CD14-positive monocyte (primary cell): ENCODE results near the gene CNOT10. TPM values are rescaled to one million over a fixed set of nuclear protein-coding genes. Genes with fewer than 3 reads are reported as not detected.

Source experiments
- DNase-seq, 3 donors: peaks; one replicate each; pipeline ENCODE4 v3.0.0-alpha.2; 2011 to 2022
- H2AFZ ChIP-seq: 2 replicates; pipeline ENCODE4 v1.6.0; 2012; ENCODE audit warnings: mild to moderate bottlenecking, low read depth, low read length, inconsistent platforms; ENCODE audit not compliant: insufficient read depth, poor library complexity, severe bottlenecking
- H3K27ac ChIP-seq, 2 donors: 1 replicate in 1 of 2; 2 replicates in 1 of 2; pipeline ENCODE4 v1.5.1; 2012 to 2013; ENCODE audit warnings: low read length in 2 of 2, control low read depth in 1 of 2, inconsistent platforms in 1 of 2, low read depth in 1 of 2, mild to moderate bottlenecking in 1 of 2
- H3K27me3 ChIP-seq, 2 donors: one replicate each; pipeline versions ENCODE4 v1.6.0 to v1.6.1; 2011 to 2013; ENCODE audit warnings: low read length in 2 of 2; ENCODE audit not compliant: control insufficient read depth in 2 of 2, insufficient read depth in 2 of 2
- H3K36me3 ChIP-seq, 2 donors: replicated peaks in 1 of 2; 1 replicate in 1 of 2; 2 replicates in 1 of 2; pipeline versions ENCODE4 v1.5.1 to v1.6.1; 2012 to 2013; ENCODE audit warnings: low read length in 2 of 2, control low read depth in 1 of 2, inconsistent platforms in 1 of 2, mild to moderate bottlenecking in 1 of 2; ENCODE audit not compliant: insufficient read depth in 2 of 2, control insufficient read depth in 1 of 2
- H3K4me1 ChIP-seq, 2 donors: 1 replicate in 1 of 2; 2 replicates in 1 of 2; pipeline versions ENCODE4 v1.5.1 to v1.6.1; 2012 to 2013; ENCODE audit warnings: low read length in 2 of 2, control low read depth in 1 of 2, inconsistent platforms in 1 of 2, mild to moderate bottlenecking in 1 of 2, moderate library complexity in 1 of 2; ENCODE audit not compliant: insufficient read depth in 2 of 2, control insufficient read depth in 1 of 2
- H3K4me2 ChIP-seq: replicated peaks from 2 replicates; pipeline ENCODE3; 2012; ENCODE audit warnings: low read length, moderate library complexity, mild to moderate bottlenecking; ENCODE audit not compliant: poor library complexity, severe bottlenecking; ENCODE audit errors: extremely low read depth
- H3K4me3 ChIP-seq, 3 experiments: fragments of 200-600 bp in 1 of 3; sonication (generic) in 1 of 3; replicated peaks in 1 of 3; 1 replicate in 2 of 3; 2 replicates in 1 of 3; pipeline ENCODE4 v1.5.1; 2011 to 2013; ENCODE audit warnings: low read length in 3 of 3, mild to moderate bottlenecking in 3 of 3, control low read depth in 2 of 3, low read depth in 2 of 3, inconsistent platforms in 1 of 3, moderate library complexity in 1 of 3
- H3K79me2 ChIP-seq: 2 replicates; pipeline ENCODE4 v1.6.0; 2012; ENCODE audit warnings: mild to moderate bottlenecking, control low read depth, inconsistent platforms, low read length, moderate library complexity; ENCODE audit not compliant: insufficient read depth
- H3K9ac ChIP-seq: 2 replicates; pipeline ENCODE4 v1.6.0; 2017; ENCODE audit warnings: low read length, mild to moderate bottlenecking; ENCODE audit not compliant: insufficient read depth, poor library complexity, severe bottlenecking
- H3K9me3 ChIP-seq, 2 donors: replicated peaks in 1 of 2; 1 replicate in 1 of 2; 2 replicates in 1 of 2; pipeline versions ENCODE4 v1.5.1 to v1.6.1; 2012 to 2013; ENCODE audit warnings: low read length in 2 of 2, control low read depth in 1 of 2; ENCODE audit not compliant: control insufficient read depth in 1 of 2, insufficient read depth in 1 of 2
- H4K20me1 ChIP-seq: 2 replicates; pipeline ENCODE4 v1.6.0; 2012; ENCODE audit warnings: mild to moderate bottlenecking, low read length, control low read depth, moderate library complexity; ENCODE audit not compliant: insufficient read depth
- H3K27ac Mint-ChIP-seq, 7 donors: one replicate each; pipeline ENCODE4 v1.8.0; 2020; ENCODE audit warnings: mild to moderate bottlenecking in 7 of 7, mixed read lengths in 7 of 7, moderate library complexity in 6 of 7, inconsistent platforms in 2 of 7
- H3K27me3 Mint-ChIP-seq, 3 donors: one replicate each; pipeline ENCODE4 v1.8.0; 2021 to 2022; ENCODE audit warnings: low read depth in 3 of 3, mild to moderate bottlenecking in 3 of 3, mixed read lengths in 3 of 3, moderate library complexity in 3 of 3, inconsistent platforms in 1 of 3
- H3K36me3 Mint-ChIP-seq, 2 donors: one replicate each; pipeline ENCODE4 v1.8.0; 2020; ENCODE audit warnings: mixed read lengths in 2 of 2, inconsistent platforms in 1 of 2, mild to moderate bottlenecking in 1 of 2
- H3K4me1 Mint-ChIP-seq: one replicate; pipeline ENCODE4 v1.8.0; 2020; ENCODE audit warnings: mild to moderate bottlenecking, mixed read lengths
- H3K4me3 Mint-ChIP-seq, 2 donors: one replicate each; pipeline ENCODE4 v1.8.0; 2020; ENCODE audit warnings: mild to moderate bottlenecking in 2 of 2, mixed read lengths in 2 of 2, moderate library complexity in 1 of 2
- H3K9me3 Mint-ChIP-seq, 7 donors: one replicate each; pipeline ENCODE4 v1.8.0; 2020 to 2022; ENCODE audit warnings: mixed read lengths in 7 of 7, mild to moderate bottlenecking in 6 of 7, moderate library complexity in 6 of 7, inconsistent platforms in 2 of 7
- CTCF ChIP-seq: fragments of 200-600 bp; IDR thresholded peaks from one replicate; pipeline ENCODE4 v1.8.0; 2022; ENCODE audit warnings: antibody characterized with exemption, mild to moderate bottlenecking
- WGBS: methylation state at CpG from one replicate; pipeline ENCODE4 v1.1.5; 2013; ENCODE audit warnings: missing lambda C conversion rate; ENCODE audit not compliant: insufficient coverage; 5-methylcytosine and 5-hydroxymethylcytosine counted together
- intact Hi-C, 2 donors: fragments of 100-400 bp; cut with micrococcal nuclease; formaldehyde crosslinking; loops; one replicate each; pipeline versions ENCODE4 v1.15.0 to v1.15.1; 2023
- polyA plus RNA-seq, 3 donors: library from polyadenylated mRNA; depleted of rRNA in 1 of 3; unstranded in 2 of 3; stranded (reverse) in 1 of 3; fragments of 300-500 nt in 2 of 3; fragments of >200 nt in 1 of 3; fragmentation: Illumina TruSeq in 2 of 3; gene quantifications; 1 replicate in 2 of 3; 2 replicates in 1 of 3; pipeline ENCODE4 v1.2.3, GENCODE V29; 2012 to 2021

Gene CNOT10
- polyA plus RNA-seq, 3 donors: 17.9 to 21.5 (median 19.6) TPM

DNA sequence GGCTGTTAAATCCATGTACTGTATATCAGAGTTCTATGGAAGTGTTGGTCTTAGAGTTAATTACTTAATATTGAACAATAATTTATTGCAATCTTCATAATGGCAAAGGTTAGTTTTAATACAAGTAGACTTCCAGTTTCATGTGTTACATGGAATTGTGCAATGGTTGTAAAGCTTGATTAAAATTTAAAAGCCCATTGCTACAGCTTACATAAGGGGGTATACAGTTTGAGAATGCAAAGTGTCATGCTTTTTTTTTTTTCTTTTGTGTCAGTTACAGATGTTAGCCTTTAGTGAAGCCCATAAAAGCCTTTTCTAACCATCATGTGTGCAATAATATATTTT is 22.0 kb downstream of the CNOT10 start:
- no peaks in the 10 kb centered on the region for H3K9me3 Mint-ChIP-seq
- H3K4me3 Mint-ChIP-seq: no peak overlapping the region
- Histone ChIP-seq H3K27ac (peak overlapping the region in 1 of 2 donors; percentile 49), H3K4me1 (peaks cover 8 to 17% of the 10 kb centered on the region in 2 donors), H3K79me2 (peaks cover 12% of the 10 kb centered on the region), H3K9ac (no peak overlapping the region), H2AFZ (no peak overlapping the region), H3K36me3 (peaks cover 27 to 47% of the 10 kb centered on the region in 2 donors), H3K27me3 (no peaks in the 10 kb centered on the region), H4K20me1 (peaks cover 3% of the 10 kb centered on the region), H3K4me3 (no peak overlapping the region), H3K9me3 (no peaks in the 10 kb centered on the region), H3K4me2 (no peak overlapping the region)
- H3K27ac Mint-ChIP-seq: no peak overlapping the region
- TF ChIP-seq CTCF: no peak
- DNase-seq: no peak
- no peaks in the 10 kb centered on the region for H3K27me3 Mint-ChIP-seq
- peaks cover 16% of the 10 kb centered on the region for H3K4me1 Mint-ChIP-seq
- H3K36me3 Mint-ChIP-seq: peaks cover 40% of the 10 kb centered on the region in 2 donors
- intact Hi-C loops: no loop called here

- no peak for DNase-seq
- H3K4me3 ChIP-seq: no peak overlapping the region
- H3K9me3 Mint-ChIP-seq: no peaks in the 10 kb centered on the region
- H3K4me2 ChIP-seq: no peak overlapping the region
- peaks cover 52 to 53% of the 10 kb centered on the region in 2 donors for H3K36me3 Mint-ChIP-seq
- H3K9me3 ChIP-seq: no peaks in the 10 kb centered on the region
- no peak for TF ChIP-seq CTCF
- H3K27me3 ChIP-seq: no peaks in the 10 kb centered on the region
- no peak overlapping the region for H3K9ac ChIP-seq
- H3K4me1 Mint-ChIP-seq: peaks cover 12% of the 10 kb centered on the region
- H2AFZ ChIP-seq: no peak overlapping the region
- peaks cover 8 to 17% of the 10 kb centered on the region in 2 donors for H3K4me1 ChIP-seq
- H4K20me1 ChIP-seq: peaks cover 3% of the 10 kb centered on the region
- H3K79me2 ChIP-seq: no peaks in the 10 kb centered on the region
- no peak overlapping the region for H3K4me3 Mint-ChIP-seq
- H3K27ac Mint-ChIP-seq: peak overlapping the region in 1 of 7 donors; percentile 46
- H3K36me3 ChIP-seq: peaks cover 42 to 65% of the 10 kb centered on the region in 2 donors
- peaks cover 0 to 1% (median 0%) of the 10 kb centered on the region in 3 donors for H3K27me3 Mint-ChIP-seq
- WGBS: no CpG with 5 or more reads among the region's 3 CpGs
- intact Hi-C loops: no loop called here
- no peak overlapping the region for H3K27ac ChIP-seq
These were observed 23.8 kb downstream of the CNOT10 start for GRCh38 chr3:32708672-32709283.
